ENCODE results near the gene ROM1. TPM values are rescaled to one million over a fixed set of nuclear protein-coding genes. Genes with fewer than 3 reads are reported as not detected.
"Not testable (repeated sequence)": the region's sequence is repeated elsewhere in the genome, so short reads cannot be mapped to it uniquely, and the experiment has no call there.

ROM1 gene
- polyA plus RNA-seq, 2 of the 4 experiments (the other 2 are of a cell fraction) = 0.92 to 2.8 TPM

DNA sequence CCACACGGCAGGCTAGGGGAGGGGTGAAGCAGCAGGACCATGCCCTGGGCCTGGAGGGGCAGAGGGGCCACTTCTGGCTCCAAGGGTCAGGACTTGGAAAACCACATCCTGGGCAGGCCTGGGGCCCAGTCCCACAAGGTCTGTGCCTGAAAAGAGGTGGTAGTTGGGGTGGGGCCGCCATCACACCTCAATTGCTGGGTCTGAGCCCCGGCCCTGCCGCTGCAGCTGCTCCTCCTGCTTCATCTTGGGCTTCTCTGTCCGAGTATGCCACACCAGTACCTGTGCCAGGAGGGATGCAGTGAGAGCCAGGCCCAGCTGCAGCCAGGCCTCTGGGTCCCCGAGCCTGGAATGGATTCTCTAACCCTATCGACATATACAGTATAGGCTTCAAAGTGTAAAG is 2.5 kb downstream of the ROM1 start:
- CTCF ChIA-PET = interaction anchor here (1.1 kb wide), 1 partner anchor 24 kb away, joined by 3 read pairs; the partner anchor contains the start of gene TUT1
- Histone ChIP-seq H3K4me1 (peaks cover 33% of the 10 kb centered on the region), H3K27ac (no peak overlapping the region), H3K9me3 (no peaks in the 10 kb centered on the region), H3K4me3 (no peak overlapping the region), H3K4me2 (no peak overlapping the region)
- DNase-seq (ENCODE audit: low read depth in 1 of 2, low spot score in 1 of 2) (no peak), FAIRE-seq (no peak), ATAC-seq (no peak)
- 94% methylated on average over 6 of the region's 7 CpGs for WGBS (ENCODE audit: missing lambda C conversion rate)
- TF ChIP-seq NPAS2 (CRISPR knock-in tag; IDR thresholded peaks at IDR 0.05; ENCODE audit: borderline replicate concordance) (no peak), PHF8 (IDR thresholded peaks at IDR 0.05; ENCODE audit: borderline replicate concordance, low read depth) (no peak), TP53 (CRISPR knock-in tag; IDR thresholded peaks at IDR 0.05) (no peak)
- POLR2A ChIA-PET = no interaction called here

DNA sequence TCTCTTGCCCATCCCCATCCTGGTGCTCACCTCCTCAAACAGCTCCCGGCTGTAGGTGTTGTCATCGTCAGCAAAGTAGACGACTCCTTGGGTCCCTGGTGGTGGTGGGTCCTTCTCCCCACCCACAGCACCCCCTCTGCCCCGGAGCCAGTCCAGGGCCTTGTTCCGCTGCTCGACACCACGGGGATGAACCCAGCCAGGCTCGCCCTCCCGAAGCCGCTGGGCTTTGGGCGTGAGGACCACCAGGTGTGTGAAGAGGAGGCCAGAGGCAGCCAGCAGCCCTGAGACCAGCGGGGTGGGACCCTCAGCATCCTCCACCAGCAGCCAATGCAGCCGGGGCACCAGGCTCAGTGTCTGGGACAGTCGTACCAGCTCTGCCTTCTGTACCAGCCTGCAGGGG is 3.9 kb downstream of the ROM1 start:
- ATAC-seq; H3K4me3 ChIP-seq; H3K4me2 ChIP-seq; FAIRE-seq; POLR2A ChIA-PET; H3K9me3 ChIP-seq; H3K27ac ChIP-seq; DNase-seq (ENCODE audit: low read depth in 1 of 2, low spot score in 1 of 2): not testable (repeated sequence)
- WGBS (ENCODE audit: missing lambda C conversion rate) = 93% methylated on average over 11 of the region's 14 CpGs
- CTCF ChIA-PET = interaction anchor here (0.5 to 1.3 kb wide), 4 partner anchors 11 to 250 kb away, joined by 3 to 4 read pairs (median 3); no protein-coding TSS in a partner anchor
- H3K4me1 ChIP-seq = peaks cover 28% of the 10 kb centered on the region

DNA sequence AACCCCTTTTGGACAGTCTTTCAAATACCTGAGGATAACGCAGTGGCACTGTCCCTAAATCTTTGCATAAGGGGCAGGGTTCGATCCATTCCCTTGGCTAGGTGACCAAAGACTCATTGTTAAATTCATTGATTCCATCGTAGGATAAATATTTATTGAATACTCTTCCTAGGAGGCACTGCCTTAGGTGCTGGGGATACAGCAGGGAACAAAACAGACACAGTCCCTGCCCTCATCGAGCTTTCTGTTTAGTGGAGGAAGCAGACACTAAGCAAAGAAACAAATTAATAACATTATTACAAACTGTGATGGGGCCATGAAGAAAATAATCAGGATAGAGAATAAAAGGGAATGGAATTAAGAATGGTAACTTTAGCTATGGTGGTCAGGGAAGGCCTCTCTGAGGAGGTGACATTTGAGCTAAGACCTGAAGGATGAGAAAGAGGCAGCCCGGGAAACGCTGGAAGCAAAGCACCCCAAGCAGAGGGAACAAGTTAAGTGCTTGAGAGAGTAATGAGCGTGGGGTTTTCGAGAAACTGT is 8.0 kb downstream of the ROM1 start:
- ATAC-seq = no peak
- no peak for DNase-seq (ENCODE audit: low read depth in 1 of 2, low spot score in 1 of 2)
- peaks cover 15% of the 10 kb centered on the region for H3K4me1 ChIP-seq
- TF ChIP-seq ELK1 (IDR thresholded peaks at IDR 0.05; ENCODE audit: low read depth, low read length) = no peak
- peak; percentile 89 for TF ChIP-seq ZFP36 (IDR thresholded peaks at IDR 0.05; ENCODE audit: borderline replicate concordance, partially characterized antibody)
- ChIA-PET CTCF (interaction anchor here (0.6 to 4.9 kb wide), 11 partner anchors 9 to 724 kb away, joined by 3 to 48 read pairs (median 5); partner anchors contain the start of genes C11orf98, CSKMT, EML3 and ROM1), POLR2A (interaction anchor here (1.0 to 4.6 kb wide), 12 partner anchors 8 to 133 kb away, joined by 3 to 48 read pairs (median 6); partner anchors contain the start of genes C11orf98, CSKMT, EEF1G and EML3)
- H3K9me3 ChIP-seq = no peaks in the 10 kb centered on the region
- H3K4me2 ChIP-seq = peak overlapping the region; percentile 99
- no peak for FAIRE-seq
- H3K4me3 ChIP-seq = peak overlapping the region; percentile 77
- peak overlapping the region; percentile 92 for H3K27ac ChIP-seq
- 36% methylated on average over 8 of the region's 8 CpGs for WGBS (ENCODE audit: missing lambda C conversion rate)

DNA sequence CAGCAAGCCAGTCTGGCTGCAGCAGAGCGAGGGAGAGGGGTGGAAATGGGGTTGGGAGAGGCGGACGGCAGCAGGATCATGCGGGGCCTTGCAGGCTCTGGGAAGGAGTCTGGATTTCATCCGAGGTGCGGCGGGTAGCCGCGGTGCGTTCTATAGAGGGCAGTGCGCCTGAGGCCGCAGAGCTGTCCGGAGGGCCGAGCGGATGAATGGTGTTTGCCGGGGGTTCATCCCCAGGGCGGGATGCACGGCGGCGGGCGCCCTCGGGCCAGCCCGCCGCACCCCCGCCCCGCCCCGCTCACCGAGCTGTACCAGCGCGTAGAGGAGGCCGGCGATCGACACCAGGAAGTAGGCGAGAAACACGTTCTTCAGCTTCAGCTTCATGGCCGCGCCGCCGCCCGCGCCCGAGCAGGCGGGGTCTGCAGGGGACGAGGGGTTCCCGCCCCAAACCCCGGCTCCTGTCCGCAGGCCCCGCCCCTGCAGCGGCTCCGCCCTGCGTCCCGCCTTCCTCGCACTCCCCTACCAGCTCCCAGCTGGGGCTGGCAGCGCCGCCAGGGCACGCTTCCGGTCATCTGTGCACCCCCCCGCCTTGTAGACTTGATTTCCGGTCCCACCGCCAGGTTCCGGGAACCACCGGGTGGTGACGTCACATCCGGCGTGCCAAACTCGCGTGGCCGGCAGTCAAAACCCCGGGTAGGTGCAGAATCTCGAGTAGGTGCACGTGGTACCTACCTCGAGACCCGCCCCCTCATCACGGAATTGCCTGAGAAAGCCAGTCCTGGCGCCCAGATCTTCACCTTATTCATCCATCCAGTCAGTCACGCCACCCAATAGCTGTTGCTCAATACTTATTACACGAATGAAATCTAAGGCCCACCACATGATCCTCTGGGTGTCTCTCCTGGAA is 8.8 kb downstream of the ROM1 start, which contains the start of gene B3GAT3:
Gene B3GAT3 (minus strand): TSS at position 420 of the 904 bp plus-strand sequence. CDS start 39 bp downstream, at position 381.
- Histone ChIP-seq H3K4me1 (peaks cover 15% of the 10 kb centered on the region), H3K27ac (peak within 1 kb of the TSS; percentile 92), H3K4me2 (peak within 1 kb of the TSS; percentile 99), H3K4me3 (peak within 1 kb of the TSS; percentile 77), H3K9me3 (no peaks in the 10 kb centered on the region)
- ChIA-PET CTCF (interaction anchor here (0.6 to 4.9 kb wide), 13 partner anchors 10 to 216 kb away, joined by 3 to 48 read pairs (median 4); partner anchors contain the start of genes C11orf98, CSKMT, EML3 and ROM1), POLR2A (interaction anchor here (0.5 to 4.6 kb wide), 17 partner anchors 9 to 220 kb away, joined by 3 to 48 read pairs (median 5); partner anchors contain the start of genes C11orf98, CSKMT, EEF1G and EML3)
- FAIRE-seq (no peak), DNase-seq (ENCODE audit: low read depth in 1 of 2, low spot score in 1 of 2) (peak; percentile 99), ATAC-seq (peak; percentile 96 to 97)
- 3% methylated on average over 58 of the region's 77 CpGs for WGBS (ENCODE audit: missing lambda C conversion rate)
- TF ChIP-seq CEBPB (IDR thresholded peaks at IDR 0.05) (peak; percentile 34 to 85; a peak in 3 of 4 replicates), HOXA7 (CRISPR knock-in tag; IDR thresholded peaks at IDR 0.05) (peak; percentile 72), NR3C1 (IDR thresholded peaks at IDR 0.05) (no peak), ELK1 (IDR thresholded peaks at IDR 0.05; ENCODE audit: low read depth, low read length) (no peak; the same call in 1 of the 2 replicates), CHD2 (IDR thresholded peaks at IDR 0.05; ENCODE audit: low read length, partially characterized antibody) (peak; percentile 54), HOXB13 (CRISPR knock-in tag; IDR thresholded peaks at IDR 0.05; ENCODE audit: low read depth) (peak; percentile 92), EHF (CRISPR knock-in tag; IDR thresholded peaks at IDR 0.05) (peak; percentile 81; the same call in 1 of the 2 replicates), PHF8 (IDR thresholded peaks at IDR 0.05; ENCODE audit: borderline replicate concordance, low read depth) (peak; percentile 76; the same call in 1 of the 2 replicates), RFX5 (IDR thresholded peaks at IDR 0.05) (peak; percentile 58; the same call in 1 of the 2 replicates), RAD21 (conservative IDR thresholded peaks at IDR 0.05 in 1 of 2, IDR thresholded peaks at IDR 0.05 in 1 of 2) (no peak), HEYL (CRISPR knock-in tag; IDR thresholded peaks at IDR 0.05) (no peak), JUN (IDR thresholded peaks at IDR 0.05) (peak; percentile 73 to 89; a peak in 4 of 5 replicates), TFCP2L1 (CRISPR knock-in tag; IDR thresholded peaks at IDR 0.05) (no peak), SREBF2 (IDR thresholded peaks at IDR 0.05) (no peak), ZFP36 (IDR thresholded peaks at IDR 0.05; ENCODE audit: borderline replicate concordance, partially characterized antibody) (no peak)
- TF ChIP-seq, protein P1, sequence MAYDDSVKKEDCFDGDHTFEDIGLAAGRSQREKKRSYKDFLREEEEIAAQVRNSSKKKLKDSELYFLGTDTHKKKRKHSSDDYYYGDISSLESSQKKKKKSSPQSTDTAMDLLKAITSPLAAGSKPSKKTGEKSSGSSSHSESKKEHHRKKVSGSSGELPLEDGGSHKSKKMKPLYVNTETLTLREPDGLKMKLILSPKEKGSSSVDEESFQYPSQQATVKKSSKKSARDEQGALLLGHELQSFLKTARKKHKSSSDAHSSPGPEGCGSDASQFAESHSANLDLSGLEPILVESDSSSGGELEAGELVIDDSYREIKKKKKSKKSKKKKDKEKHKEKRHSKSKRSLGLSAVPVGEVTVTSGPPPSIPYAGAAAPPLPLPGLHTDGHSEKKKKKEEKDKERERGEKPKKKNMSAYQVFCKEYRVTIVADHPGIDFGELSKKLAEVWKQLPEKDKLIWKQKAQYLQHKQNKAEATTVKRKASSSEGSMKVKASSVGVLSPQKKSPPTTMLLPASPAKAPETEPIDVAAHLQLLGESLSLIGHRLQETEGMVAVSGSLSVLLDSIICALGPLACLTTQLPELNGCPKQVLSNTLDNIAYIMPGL (CRISPR knock-in tag; IDR thresholded peaks at IDR 0.05; ENCODE audit: borderline replicate concordance) = no peak
- TF ChIP-seq, protein P2, sequence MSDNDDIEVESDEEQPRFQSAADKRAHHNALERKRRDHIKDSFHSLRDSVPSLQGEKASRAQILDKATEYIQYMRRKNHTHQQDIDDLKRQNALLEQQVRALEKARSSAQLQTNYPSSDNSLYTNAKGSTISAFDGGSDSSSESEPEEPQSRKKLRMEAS (IDR thresholded peaks at IDR 0.05) = peak; percentile 99
